HG03066 (cell line): ENCODE measurements around the gene TMEM221.
A peak's percentile ranks its signal among the peaks of the same experiment; 100 is the strongest.

Experiments used
- ATAC-seq: cut with Tn5 transposase; IDR thresholded peaks from one replicate; pipeline ENCODE4 v1.9.1; 2021; ENCODE audit warnings: low read depth; ENCODE audit not compliant: unreplicated experiment

The TMEM221 gene

GRCh38 chr19:17447704-17448130 lies 751 bp downstream of the TMEM221 start:
- ATAC-seq: no peak

- no peak for ATAC-seq
Measured at GRCh38 chr19:17445526-17446165, 2.8 kb downstream of the TMEM221 start.

GRCh38 chr19:17441241-17442021 lies 7.0 kb downstream of the TMEM221 start:
- ATAC-seq: no peak

- ATAC-seq: no peak
Measured at GRCh38 chr19:17436874-17437267, 11.6 kb downstream of the TMEM221 start.

GRCh38 chr19:17436094-17436873 lies 12.2 kb downstream of the TMEM221 start:
- ATAC-seq: no peak

- no peak for ATAC-seq
Measured at GRCh38 chr19:17435218-17435617, 13.2 kb downstream of the TMEM221 start.

GRCh38 chr19:17431417-17431816 lies 17.1 kb downstream of the TMEM221 start:
- no peak for ATAC-seq

GRCh38 chr19:17429641-17430113 lies 18.8 kb downstream of the TMEM221 start:
- ATAC-seq: no peak

GRCh38 chr19:17424743-17425365 lies 23.6 kb downstream of the TMEM221 start:
- ATAC-seq: no peak

GRCh38 chr19:17423429-17424208 lies 24.8 kb downstream of the TMEM221 start:
- ATAC-seq: no peak

GRCh38 chr19:17421942-17422341 lies 26.5 kb downstream of the TMEM221 start:
- no peak for ATAC-seq

GRCh38 chr19:17420475-17420924 lies 28.0 kb downstream of the TMEM221 start:
- ATAC-seq: no peak

GRCh38 chr19:17419621-17420474 lies 28.6 kb downstream of the TMEM221 start, which contains the start of gene MVB12A:
MVB12A (plus strand) TSS chr19:17420047; CDS start chr19:17420136, 89 bp downstream.
- peak; percentile 82 for ATAC-seq

GRCh38 chr19:17419154-17419620 lies 29.3 kb downstream of the TMEM221 start:
- ATAC-seq: no peak

- ATAC-seq: no peak
Measured at GRCh38 chr19:17418710-17419109, 29.8 kb downstream of the TMEM221 start.

- no peak for ATAC-seq
Measured at GRCh38 chr19:17415121-17415520, 33.3 kb downstream of the TMEM221 start.

- no peak for ATAC-seq
Measured at GRCh38 chr19:17414097-17414496, 34.4 kb downstream of the TMEM221 start.

GRCh38 chr19:17411801-17412200 lies 36.7 kb downstream of the TMEM221 start:
- ATAC-seq: no peak

- ATAC-seq: no peak
Measured at GRCh38 chr19:17409990-17410389, 38.5 kb downstream of the TMEM221 start.
